Measurements from ENCODE around the gene RASAL2. TPM values are rescaled to one million over a fixed set of nuclear protein-coding genes. Genes with fewer than 3 reads are reported as not detected.

Gene RASAL2
- polyA plus RNA-seq, 1 experiment = 27.7 TPM

GRCh38 chr1:178230881-178231409, 137.0 kb downstream of the RASAL2 start:
- Histone ChIP-seq H3K27me3 (ENCODE audit: control insufficient read depth, insufficient read depth, low read length) (no peaks in the 10 kb centered on the region), H3K36me3 (ENCODE audit: control insufficient read depth, insufficient read depth, low read length) (no peaks in the 10 kb centered on the region), H3K4me3 (ENCODE audit: low read depth, low read length) (no peak overlapping the region)
- CTCF ChIA-PET = interaction anchor here (1.4 to 1.7 kb wide), 2 partner anchors 12 to 15 kb away, joined by 4 to 5 read pairs; no protein-coding TSS in a partner anchor
- no peak for DNase-seq (ENCODE audit: low read depth)
- no peak for TF ChIP-seq CTCF (IDR thresholded peaks at IDR 0.05; ENCODE audit: insufficient read depth, low read depth, low read length)
- POLR2A ChIA-PET = no interaction called here

GRCh38 chr1:178232108-178232507, 138.2 kb downstream of the RASAL2 start:
- Histone ChIP-seq H3K27me3 (ENCODE audit: control insufficient read depth, insufficient read depth, low read length) (no peaks in the 10 kb centered on the region), H3K36me3 (ENCODE audit: control insufficient read depth, insufficient read depth, low read length) (no peaks in the 10 kb centered on the region), H3K4me3 (ENCODE audit: low read depth, low read length) (no peak overlapping the region)
- ChIA-PET POLR2A (no interaction called here), CTCF (interaction anchor here (1.7 kb wide), 1 partner anchor 13 kb away, joined by 5 read pairs; no protein-coding TSS in a partner anchor)
- no peak for TF ChIP-seq CTCF (IDR thresholded peaks at IDR 0.05; ENCODE audit: insufficient read depth, low read depth, low read length)
- DNase-seq (ENCODE audit: low read depth) = no peak

- Histone ChIP-seq H3K4me3 (ENCODE audit: low read depth, low read length) (no peak overlapping the region), H3K36me3 (ENCODE audit: control insufficient read depth, insufficient read depth, low read length) (no peaks in the 10 kb centered on the region), H3K27me3 (ENCODE audit: control insufficient read depth, insufficient read depth, low read length) (no peaks in the 10 kb centered on the region)
- POLR2A ChIA-PET = no interaction called here
- CTCF ChIA-PET = no interaction called here
- TF ChIP-seq CTCF (IDR thresholded peaks at IDR 0.05; ENCODE audit: insufficient read depth, low read depth, low read length) = no peak
- peak; percentile 70 for DNase-seq (ENCODE audit: low read depth)
These were observed 139.0 kb downstream of the RASAL2 start for GRCh38 chr1:178232949-178233348.

GRCh38 chr1:178237121-178237520, 143.2 kb downstream of the RASAL2 start:
- POLR2A ChIA-PET = no interaction called here

More at GRCh38 chr1:178237121-178237520, 143.2 kb downstream of the RASAL2 start:
- Histone ChIP-seq H3K36me3 (ENCODE audit: control insufficient read depth, insufficient read depth, low read length) (no peaks in the 10 kb centered on the region), H3K27me3 (ENCODE audit: control insufficient read depth, insufficient read depth, low read length) (no peaks in the 10 kb centered on the region), H3K4me3 (ENCODE audit: low read depth, low read length) (no peak overlapping the region)
- no peak for DNase-seq (ENCODE audit: low read depth)
- no peak for TF ChIP-seq CTCF (IDR thresholded peaks at IDR 0.05; ENCODE audit: insufficient read depth, low read depth, low read length)
- CTCF ChIA-PET = no interaction called here
